HG03378 (cell line): Measurements from ENCODE around the gene CD53.
"Not testable (repeated sequence)": the region's sequence is repeated elsewhere in the genome, so short reads cannot be mapped to it uniquely, and the experiment has no call there.

Source experiments
- ATAC-seq: cut with Tn5 transposase; IDR thresholded peaks from one replicate; pipeline ENCODE4 v1.9.1; 2021; ENCODE audit warnings: mild to moderate bottlenecking, moderate library complexity; ENCODE audit not compliant: unreplicated experiment

Gene CD53

DNA sequence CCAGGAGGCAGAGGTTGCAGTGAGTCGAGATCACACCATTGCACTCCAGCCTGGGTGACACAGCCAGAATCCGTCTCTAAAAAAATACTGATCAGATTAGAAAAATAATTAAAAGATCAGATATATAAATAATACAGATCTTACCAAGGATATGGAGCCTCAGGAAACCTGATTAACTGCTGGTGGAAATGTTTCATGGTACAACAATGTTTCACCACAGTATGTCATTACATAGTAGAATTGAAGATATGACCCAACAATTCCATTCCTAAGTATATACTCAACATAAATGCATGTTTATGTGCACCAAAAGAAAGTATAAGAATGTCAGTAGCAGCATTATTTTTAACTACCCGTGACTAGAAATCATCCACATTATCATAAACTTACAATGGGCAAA is 41.7 kb downstream of the CD53 start:
- no peak for ATAC-seq

DNA sequence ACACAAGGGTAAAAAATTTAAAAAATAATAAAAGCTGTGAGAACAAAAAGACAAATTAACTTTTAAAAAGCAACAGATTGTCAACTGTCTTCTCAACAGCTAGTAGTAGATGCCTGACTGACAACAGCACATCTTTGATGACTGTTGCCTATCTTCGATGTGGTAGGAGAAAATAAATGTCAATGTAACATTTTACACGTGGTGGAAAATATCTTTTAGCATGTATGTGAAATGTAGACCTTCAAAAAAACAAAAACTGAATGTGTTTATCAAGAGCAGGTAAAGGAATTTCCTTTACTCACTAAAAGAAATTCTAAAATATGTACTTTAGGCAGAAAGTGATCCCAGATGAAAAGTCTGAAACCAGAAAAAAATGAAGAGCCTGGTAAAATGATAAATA is 42.9 kb downstream of the CD53 start:
- ATAC-seq: no peak

DNA sequence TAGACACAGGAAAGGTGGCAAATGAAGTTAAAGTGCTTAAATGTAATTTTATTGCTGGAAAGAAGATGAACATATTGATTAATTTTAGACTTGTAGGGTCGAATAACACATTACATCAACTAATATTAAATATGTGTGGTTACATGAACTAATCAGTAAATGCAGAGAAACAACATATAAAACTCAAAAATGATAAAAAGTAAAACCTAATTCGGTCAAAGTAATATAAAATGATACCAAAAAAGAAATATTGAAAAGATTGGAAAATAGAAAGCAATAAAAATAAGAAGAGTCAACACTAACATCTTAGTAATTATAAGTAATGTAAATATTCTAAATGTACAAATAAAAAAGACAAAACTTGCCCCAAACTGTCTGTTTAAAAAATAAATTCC is 43.3 kb downstream of the CD53 start:
- no peak for ATAC-seq

DNA sequence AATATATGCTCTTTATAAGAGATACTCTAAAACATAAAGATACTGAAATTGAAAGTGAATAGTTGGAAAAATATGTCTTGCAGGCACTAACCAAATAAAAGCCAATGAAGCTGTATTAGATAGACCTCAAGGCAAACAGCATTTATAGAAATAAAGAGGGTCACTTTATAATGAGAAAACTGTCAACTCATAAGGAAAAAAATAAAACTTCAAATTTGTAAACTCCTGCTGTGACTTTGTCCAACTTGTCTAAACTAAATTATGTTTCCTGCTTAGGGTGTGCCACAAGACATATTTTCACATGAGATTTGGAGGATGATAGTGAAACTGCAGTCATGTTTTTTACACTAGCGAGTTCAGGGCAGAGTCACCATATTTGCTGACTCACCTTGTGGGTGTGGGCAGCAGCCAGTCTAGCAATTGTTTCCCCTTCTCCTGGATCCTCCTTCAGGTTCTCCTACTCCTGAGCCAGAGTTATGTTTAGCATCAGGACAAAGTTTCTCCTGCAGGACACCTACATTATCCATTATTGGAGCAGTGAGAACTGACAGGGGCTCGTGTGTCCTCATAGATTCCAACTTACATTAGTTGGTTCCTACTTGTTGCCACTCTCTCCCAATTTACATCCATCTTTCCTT is 43.8 kb downstream of the CD53 start:
- ATAC-seq: peak; percentile 70

DNA sequence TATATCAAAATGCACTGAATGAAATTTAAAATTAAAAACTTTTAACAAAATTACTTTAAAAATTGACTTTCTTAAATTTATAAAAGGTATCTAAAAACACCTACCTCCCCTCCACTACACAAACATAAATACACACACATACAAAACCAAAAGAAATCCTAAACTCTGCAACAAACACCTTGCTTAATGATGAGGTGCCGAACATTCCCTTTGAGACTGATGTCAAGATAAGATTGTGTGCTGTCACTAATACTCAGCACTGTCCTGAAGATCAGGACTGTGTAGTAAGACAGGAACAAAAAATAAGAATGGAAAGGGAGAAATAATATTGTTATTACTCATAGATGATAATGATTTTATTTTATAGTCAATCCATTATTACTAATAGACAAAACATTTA is 45.1 kb downstream of the CD53 start:
- ATAC-seq: no peak

DNA sequence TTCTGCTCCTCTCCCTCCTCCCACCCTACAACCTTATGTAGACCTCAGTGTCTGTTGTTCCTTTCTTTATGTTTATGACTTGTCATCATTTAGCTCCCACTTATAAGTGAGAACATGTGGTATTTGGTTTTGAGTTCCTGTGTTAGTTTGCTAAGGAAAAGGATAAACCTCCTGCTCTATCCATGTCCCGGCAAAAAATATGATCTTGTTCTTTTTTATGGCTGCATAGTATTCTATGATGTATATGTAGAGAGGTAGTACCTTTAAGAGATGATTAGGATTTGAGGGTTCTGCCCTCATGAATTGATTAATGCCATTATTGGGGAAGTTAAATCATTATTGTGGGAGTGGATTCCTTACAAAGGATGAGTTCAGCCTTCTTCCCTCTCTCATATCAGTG is 49.0 kb downstream of the CD53 start:
- no peak for ATAC-seq

DNA sequence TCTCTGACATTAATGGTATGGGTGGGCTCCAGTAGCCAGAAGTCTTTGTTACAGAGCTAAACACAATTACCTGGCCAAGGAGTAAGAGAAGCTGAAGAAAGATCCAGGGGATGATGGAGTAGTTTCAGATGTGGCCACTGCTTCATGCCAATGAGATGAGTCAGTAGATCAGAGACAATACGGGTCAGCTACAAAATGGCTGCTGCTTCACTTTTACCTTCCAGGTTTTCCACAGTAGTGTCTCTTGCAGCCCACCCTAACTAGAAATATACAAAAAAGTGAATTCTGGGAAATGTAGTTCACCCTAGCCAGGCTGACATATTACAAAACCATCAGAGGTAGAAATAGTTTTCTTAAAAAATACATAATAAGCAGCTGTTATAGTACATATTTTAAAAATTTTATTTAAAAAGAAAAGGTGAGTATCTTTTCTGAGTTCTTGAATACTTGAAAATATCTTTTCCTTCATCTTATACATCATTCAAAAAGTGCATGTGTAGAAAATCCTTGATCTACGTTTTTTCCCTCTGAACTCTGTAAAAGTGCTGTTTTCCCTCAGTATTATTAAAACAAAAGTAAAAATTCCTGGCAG is 54.6 kb downstream of the CD53 start:
- no peak for ATAC-seq

DNA sequence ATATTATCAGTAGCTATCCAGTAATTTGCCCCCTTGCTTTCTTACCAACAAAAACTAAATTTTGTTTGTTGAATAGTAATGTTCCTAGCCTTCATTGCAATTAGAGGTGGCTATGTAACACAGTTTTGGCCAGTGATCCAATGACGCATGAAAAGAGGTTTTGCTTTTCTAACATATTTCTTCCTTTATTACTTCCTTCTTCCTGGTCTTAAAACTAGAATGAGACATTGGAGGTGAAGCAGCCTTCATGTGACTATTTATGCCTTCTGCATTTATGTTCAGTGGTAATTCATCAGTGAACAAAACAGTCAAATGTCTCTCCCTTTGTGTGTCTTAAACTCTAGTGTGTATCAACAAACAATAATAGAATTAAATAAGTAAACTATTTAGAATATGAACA is 55.2 kb downstream of the CD53 start:
- ATAC-seq: no peak

DNA sequence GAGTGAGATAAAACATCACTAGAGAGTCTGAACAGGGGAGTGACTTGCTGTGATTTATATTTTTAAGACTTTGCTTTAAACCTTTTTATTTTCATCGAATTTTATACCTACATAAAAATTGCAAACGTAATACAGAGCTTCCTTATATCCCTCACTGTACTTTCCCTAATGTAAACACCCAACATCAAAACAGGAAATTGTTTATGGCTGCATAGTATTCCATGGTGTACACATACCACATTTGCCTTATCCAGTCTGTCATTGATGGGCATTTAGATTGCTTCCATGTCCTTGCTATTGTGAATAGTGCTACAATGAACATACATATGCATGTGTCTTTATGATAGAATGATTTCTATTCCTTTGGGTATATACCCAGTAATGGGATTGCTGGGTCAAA is 56.0 kb downstream of the CD53 start:
- ATAC-seq: no peak

DNA sequence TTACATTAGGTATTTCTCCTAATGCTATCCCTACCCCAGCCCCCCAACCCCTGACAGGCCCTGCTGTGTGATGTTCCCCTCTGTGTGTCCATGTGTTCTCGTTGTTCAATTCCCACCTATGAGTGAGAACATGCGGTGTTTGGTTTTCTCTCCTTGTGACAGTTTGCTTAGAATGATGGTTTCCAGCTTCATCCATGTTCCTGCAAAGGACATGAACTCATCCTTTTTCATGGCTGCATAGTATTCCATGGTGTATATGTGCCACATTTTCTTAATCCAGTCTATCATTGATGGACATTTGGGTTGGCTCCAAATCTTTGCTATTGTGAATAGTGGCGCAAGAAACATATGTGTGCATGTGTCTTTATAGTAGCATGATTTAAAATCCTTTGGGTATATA is 58.1 kb downstream of the CD53 start:
- not testable (repeated sequence) for ATAC-seq

DNA sequence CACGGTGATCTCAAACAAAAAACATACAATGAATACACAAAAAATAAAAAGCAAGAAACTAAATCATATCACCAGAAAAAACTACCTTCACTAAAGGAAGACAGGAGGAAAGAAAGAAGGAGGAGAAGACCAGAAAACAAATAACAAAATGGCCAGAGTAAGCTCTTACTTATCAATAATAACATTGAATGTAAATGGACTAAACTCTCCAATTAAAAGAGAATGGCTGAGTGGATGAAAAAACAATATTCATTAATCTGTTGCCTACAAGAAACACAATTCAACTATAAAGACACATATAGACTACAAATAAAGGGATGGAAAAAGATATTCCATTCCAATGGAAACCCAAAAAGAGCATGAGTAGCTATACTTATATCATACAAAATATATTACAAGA is 63.6 kb downstream of the CD53 start:
- no peak for ATAC-seq

DNA sequence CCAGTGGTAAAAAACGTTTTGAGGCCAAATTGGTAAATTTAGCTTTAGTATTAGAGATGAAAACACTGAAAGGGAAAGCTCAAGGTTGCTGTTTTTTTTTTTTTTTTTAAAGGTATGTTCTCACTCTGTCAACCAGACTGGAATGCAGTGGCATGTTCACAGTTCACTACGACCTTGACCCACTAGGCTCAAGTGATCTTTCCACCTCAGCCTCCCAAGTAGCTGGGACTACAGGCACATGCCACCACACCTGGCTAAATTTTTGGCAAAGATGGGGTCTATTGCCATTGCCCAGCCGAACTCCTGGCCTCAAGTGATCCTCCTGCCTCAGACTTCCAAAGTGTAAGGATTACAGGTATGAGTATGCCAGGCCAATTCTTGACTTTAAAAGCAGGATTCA is 71.9 kb downstream of the CD53 start:
- no peak for ATAC-seq

DNA sequence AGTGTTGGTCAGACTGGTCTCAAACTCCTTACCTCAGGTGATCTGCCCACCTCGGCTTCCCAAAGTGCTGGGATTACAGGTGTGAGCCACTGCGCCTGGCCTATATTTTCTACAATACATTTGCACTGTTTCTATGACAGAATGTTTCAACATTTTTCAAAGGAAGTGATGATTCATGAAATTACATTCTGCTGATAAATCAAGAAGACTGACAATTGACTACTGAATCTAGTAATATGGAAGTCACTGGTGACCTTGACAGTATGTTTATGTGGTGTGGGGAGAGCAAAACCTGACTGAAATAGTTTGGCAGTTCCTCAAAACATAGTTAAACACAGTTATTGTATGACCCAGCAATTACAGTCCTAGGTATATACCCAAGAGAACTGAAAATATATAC is 72.7 kb downstream of the CD53 start:
- no peak for ATAC-seq

DNA sequence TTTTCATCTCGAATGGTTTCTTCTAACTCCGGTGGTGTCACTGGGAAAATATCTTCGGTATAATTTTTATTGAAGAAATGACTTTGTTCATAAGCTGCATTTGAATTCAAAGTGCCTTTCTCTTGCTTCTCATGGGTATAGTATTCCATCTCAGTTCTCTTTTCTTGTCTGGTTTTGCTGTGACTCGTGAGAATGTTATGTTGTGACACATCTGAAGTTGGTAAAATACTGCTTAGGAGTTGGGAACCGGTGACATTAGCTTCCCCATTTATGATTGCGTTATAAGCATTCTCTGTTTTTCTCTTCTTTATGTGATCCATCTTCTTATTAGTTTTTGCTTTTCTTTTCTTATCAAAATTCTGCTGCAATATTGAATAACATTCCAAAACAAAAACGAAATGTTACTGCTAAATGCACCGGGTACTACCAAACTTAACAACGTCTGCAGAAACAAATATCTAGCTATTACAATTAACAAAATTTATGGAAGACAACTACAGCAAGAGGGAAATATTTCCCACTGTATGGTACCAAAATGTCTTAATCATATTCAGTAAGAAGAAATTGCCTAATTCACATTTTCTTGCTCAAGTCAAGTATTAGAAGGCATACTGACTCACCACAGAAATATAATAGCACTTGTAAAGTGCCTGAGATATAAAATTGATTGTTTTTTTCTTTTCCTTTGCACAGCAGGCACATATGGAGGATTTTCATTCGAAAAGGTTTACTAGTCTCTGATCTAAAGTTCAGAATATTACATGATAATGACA is 75.3 kb downstream of the CD53 start:
- ATAC-seq: no peak
